ENCODE results near the gene FRAT2. TPM values are rescaled to one million over a fixed set of nuclear protein-coding genes. Genes with fewer than 3 reads are reported as not detected.
A peak's percentile ranks its signal among the peaks of the same experiment; 100 is the strongest.

Gene FRAT2
- total and polyA plus RNA-seq, 2 of the 13 experiments (the other 11 are each of a cell fraction or from before 2014, with no cell fraction given): 7.2 to 14.1 TPM

DNA sequence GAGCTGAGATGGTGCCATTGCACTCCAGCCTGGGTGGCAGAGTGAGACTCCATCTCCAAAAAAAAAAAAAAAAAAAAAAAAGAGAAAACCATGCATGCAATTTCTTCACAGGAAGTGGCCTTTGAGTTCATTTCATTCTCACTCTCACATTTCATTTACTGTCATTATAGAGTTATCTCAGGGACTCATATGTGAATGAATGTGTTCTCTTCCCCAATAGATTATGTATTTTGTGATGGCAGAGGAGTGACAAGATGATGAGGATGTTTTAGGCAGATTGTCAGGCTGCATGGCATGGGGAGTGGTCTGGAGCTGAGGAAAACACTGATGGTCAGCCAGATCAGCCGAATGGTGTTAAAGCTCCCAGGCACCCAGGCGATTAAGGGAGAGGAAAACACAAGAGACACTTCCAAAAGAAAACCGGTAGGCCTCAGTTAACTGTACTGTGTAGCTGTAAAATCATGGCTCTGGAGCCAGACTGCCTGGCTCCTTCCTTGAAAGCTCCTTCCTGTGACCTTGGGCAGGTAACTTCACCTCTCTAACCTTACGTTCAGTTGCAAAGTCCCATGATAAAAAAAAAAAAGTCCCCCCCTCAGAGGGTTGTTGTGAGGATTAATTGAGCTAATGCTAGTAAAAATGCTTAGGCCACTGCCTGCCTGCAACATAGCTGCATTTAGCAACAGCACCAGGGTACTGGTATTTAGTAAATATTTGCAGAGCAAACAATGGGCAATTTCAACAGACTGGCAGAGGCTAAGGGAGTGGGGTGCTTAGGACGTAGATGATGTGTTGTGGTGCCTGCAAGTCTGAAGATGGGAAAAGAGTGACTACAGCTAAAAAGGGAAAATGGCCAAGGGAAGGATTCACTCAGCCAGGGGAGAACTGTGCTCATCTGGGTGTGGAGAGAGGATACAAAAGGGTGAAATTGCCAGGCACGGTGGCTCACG, 6.9 kb downstream of the FRAT2 start (continued):
- TF ChIP-seq, protein P1, sequence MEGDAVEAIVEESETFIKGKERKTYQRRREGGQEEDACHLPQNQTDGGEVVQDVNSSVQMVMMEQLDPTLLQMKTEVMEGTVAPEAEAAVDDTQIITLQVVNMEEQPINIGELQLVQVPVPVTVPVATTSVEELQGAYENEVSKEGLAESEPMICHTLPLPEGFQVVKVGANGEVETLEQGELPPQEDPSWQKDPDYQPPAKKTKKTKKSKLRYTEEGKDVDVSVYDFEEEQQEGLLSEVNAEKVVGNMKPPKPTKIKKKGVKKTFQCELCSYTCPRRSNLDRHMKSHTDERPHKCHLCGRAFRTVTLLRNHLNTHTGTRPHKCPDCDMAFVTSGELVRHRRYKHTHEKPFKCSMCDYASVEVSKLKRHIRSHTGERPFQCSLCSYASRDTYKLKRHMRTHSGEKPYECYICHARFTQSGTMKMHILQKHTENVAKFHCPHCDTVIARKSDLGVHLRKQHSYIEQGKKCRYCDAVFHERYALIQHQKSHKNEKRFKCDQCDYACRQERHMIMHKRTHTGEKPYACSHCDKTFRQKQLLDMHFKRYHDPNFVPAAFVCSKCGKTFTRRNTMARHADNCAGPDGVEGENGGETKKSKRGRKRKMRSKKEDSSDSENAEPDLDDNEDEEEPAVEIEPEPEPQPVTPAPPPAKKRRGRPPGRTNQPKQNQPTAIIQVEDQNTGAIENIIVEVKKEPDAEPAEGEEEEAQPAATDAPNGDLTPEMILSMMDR (CRISPR knock-in tag; IDR thresholded peaks at IDR 0.05): no peak
- TF ChIP-seq SNRNP70 (IDR thresholded peaks at IDR 0.05; ENCODE audit: low read depth, low read length): no peak
- no peak for TF ChIP-seq ZSCAN29 (CRISPR knock-in tag; conservative IDR thresholded peaks at IDR 0.05)
- TF ChIP-seq ZNF275 (CRISPR knock-in tag; IDR thresholded peaks at IDR 0.05; ENCODE audit: borderline replicate concordance): no peak
- TF ChIP-seq NR3C1 (CRISPR knock-in tag; IDR thresholded peaks at IDR 0.05): no peak
- no peak for TF ChIP-seq MAFG (CRISPR knock-in tag; IDR thresholded peaks at IDR 0.05)
- no peak for TF ChIP-seq GPN1 (CRISPR knock-in tag; IDR thresholded peaks at IDR 0.05; ENCODE audit: borderline replicate concordance)
- TF ChIP-seq, protein P2, sequence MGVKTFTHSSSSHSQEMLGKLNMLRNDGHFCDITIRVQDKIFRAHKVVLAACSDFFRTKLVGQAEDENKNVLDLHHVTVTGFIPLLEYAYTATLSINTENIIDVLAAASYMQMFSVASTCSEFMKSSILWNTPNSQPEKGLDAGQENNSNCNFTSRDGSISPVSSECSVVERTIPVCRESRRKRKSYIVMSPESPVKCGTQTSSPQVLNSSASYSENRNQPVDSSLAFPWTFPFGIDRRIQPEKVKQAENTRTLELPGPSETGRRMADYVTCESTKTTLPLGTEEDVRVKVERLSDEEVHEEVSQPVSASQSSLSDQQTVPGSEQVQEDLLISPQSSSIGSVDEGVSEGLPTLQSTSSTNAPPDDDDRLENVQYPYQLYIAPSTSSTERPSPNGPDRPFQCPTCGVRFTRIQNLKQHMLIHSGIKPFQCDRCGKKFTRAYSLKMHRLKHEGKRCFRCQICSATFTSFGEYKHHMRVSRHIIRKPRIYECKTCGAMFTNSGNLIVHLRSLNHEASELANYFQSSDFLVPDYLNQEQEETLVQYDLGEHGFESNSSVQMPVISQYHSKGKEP (CRISPR knock-in tag; IDR thresholded peaks at IDR 0.05): no peak
- no peak for TF ChIP-seq SIN3B (IDR thresholded peaks at IDR 0.05; ENCODE audit: low read length)
- TF ChIP-seq JARID2 (CRISPR knock-in tag; IDR thresholded peaks at IDR 0.05; ENCODE audit: insufficient replicate concordance): no peak
- no peak for TF ChIP-seq MED8 (CRISPR knock-in tag; IDR thresholded peaks at IDR 0.05; ENCODE audit: insufficient replicate concordance)
- TF ChIP-seq MBD4 (IDR thresholded peaks at IDR 0.05; ENCODE audit: borderline replicate concordance, low read length): no peak
- peak; percentile 73 for TF ChIP-seq HNF4A (CRISPR knock-in tag; IDR thresholded peaks at IDR 0.05)
- TF ChIP-seq ZNF772 (CRISPR knock-in tag; IDR thresholded peaks at IDR 0.05): no peak
- peak; percentile 72 for TF ChIP-seq ASH2L (IDR thresholded peaks at IDR 0.05; ENCODE audit: insufficient read length, low read depth, low read length)
- no peak for TF ChIP-seq ARNT2 (CRISPR knock-in tag; IDR thresholded peaks at IDR 0.05; ENCODE audit: low read depth)
- peak; percentile 62 for TF ChIP-seq NR2F6 (IDR thresholded peaks at IDR 0.05)
- TF ChIP-seq NR2F6 (CRISPR knock-in tag; IDR thresholded peaks at IDR 0.05): peak; percentile 78
- no peak for TF ChIP-seq YY1 (IDR thresholded peaks at IDR 0.05; ENCODE audit: insufficient read depth, insufficient replicate concordance, low read depth, low read length)
- TF ChIP-seq EZH2 (conservative IDR thresholded peaks at IDR 0.05; ENCODE audit: low read depth, low read length): no peak
- TF ChIP-seq ZNF160 (CRISPR knock-in tag; IDR thresholded peaks at IDR 0.05): no peak
- no peak; the same call in 1 of the 2 replicates for TF ChIP-seq ZNF652 (CRISPR knock-in tag; IDR thresholded peaks at IDR 0.05; ENCODE audit: borderline replicate concordance, low read depth)
- no peak for TF ChIP-seq GZF1 (CRISPR knock-in tag; IDR thresholded peaks at IDR 0.05)
- no peak for TF ChIP-seq ARHGAP35 (CRISPR knock-in tag; IDR thresholded peaks at IDR 0.05; ENCODE audit: borderline replicate concordance)
- 0 out of 2 replicates have a peak, but pooled peaks have one; percentile 50 for TF ChIP-seq ZNF605 (CRISPR knock-in tag; IDR thresholded peaks at IDR 0.05)
- TF ChIP-seq ZNF678 (CRISPR knock-in tag; IDR thresholded peaks at IDR 0.05): no peak
